Measurements from ENCODE around the gene DNAJC22. TPM values are rescaled to one million over a fixed set of nuclear protein-coding genes. Genes with fewer than 3 reads are reported as not detected.
A peak's percentile ranks its signal among the peaks of the same experiment; 100 is the strongest.
"Not testable (repeated sequence)": the region's sequence is repeated elsewhere in the genome, so short reads cannot be mapped to it uniquely, and the experiment has no call there.

DNAJC22 gene
- total RNA-seq = under 0.01 TPM

DNA sequence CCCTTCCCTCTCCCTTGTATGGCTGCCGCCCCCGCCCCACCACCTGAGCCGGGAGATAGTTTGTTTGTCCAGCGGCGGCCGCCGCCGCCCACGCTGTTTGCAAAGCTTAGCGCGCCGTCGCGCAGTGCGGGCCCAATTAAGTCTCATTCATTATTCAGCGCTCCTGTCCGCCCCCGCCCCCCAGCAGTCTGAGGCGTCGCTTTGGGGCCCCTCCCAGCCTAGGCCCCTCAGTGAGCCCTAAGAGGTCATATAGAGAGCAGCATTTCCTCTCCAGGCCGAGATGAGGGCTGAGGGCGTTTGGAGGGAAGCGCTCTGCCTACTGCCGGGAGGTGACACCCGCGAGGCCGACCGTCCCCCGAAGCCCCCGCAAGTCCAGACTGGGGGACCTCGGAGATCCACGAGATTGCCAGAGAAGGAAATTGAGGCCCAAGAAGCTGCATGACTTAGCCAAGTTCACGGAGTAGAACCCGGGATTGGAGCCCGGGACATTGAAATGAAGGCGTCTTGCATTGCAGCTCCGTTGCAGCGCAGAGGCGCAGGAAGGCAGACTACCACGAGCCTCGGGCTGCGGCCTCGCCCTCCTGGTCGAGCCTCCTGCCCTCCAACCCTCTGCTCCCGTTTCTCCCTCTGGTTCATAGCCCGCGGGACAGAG is at the start of gene DNAJC22:
Gene DNAJC22, plus strand, starts transcription at position 230 of the 652 bp plus-strand sequence. CDS start 1,985 bp downstream, outside the sequence.
- FAIRE-seq (no peak), DNase-seq (ENCODE audit: low spot score in 2 of 2) (peak; percentile 27 to 56)

DNA sequence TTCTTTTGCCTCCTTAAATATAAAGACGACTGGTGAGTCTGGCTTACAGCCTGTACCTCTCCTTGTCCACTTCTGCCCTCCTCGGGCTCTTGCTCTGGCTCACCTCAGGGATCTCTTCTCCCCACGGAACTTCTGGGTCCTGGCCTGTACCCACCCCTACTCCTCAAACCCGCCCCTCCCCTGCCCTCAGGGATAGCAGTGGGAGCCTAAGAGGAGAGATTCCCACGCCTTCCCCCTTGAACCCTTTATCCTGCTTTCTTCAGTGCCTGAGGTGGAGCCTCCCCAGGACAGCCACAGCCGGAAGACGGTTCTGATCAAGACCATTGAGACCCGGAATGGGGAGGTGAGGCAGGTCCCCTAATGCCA is 49.0 kb upstream of the DNAJC22 start:
- FAIRE-seq = no peak
- DNase-seq (ENCODE audit: low spot score in 2 of 2) = no peak

GRCh38 chr12:49298160-49298559 is 48.5 kb upstream of the DNAJC22 start:
- FAIRE-seq (no peak), DNase-seq (ENCODE audit: low spot score in 2 of 2) (no peak)

DNA sequence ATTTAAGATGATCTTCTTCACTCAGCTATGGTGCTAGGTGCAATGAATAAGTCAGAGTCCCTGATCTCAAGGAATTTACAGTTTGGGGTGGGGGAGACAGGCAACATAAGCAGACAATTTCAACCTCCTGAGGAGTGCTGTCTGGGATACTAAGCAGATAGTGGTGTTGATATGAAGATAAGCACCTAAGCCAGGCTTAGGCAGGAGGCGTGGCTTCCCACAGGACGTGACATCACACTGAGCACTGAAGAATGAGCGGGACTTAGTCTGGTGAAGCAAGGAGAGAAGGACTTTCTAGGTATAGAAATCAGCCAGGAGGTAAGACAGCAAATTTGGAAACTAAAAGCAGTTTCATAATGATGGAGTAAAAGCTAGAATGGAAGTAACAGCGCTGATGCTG is 44.9 kb upstream of the DNAJC22 start:
- FAIRE-seq (no peak), DNase-seq (ENCODE audit: low spot score in 2 of 2) (no peak)

DNA sequence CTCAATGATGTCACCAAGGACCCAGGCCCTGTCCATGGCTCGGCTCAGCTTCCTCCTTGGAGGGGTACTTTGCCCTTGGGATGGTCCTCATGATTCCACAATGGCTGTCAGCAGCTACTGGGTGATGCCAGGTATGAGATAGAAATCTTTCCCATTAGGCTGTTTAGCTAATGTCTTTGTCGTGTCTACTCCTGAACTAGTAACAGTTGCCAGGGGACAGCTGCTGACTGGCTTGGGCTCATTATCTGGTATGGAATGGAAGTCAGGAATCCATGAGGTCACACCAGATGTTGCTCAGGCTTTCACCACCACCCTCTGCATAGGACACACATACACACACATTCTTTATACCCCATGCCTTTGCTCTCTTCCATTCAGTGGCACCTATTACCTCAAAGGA is 42.5 kb upstream of the DNAJC22 start:
- FAIRE-seq (no peak), DNase-seq (ENCODE audit: low spot score in 2 of 2) (no peak)

DNA sequence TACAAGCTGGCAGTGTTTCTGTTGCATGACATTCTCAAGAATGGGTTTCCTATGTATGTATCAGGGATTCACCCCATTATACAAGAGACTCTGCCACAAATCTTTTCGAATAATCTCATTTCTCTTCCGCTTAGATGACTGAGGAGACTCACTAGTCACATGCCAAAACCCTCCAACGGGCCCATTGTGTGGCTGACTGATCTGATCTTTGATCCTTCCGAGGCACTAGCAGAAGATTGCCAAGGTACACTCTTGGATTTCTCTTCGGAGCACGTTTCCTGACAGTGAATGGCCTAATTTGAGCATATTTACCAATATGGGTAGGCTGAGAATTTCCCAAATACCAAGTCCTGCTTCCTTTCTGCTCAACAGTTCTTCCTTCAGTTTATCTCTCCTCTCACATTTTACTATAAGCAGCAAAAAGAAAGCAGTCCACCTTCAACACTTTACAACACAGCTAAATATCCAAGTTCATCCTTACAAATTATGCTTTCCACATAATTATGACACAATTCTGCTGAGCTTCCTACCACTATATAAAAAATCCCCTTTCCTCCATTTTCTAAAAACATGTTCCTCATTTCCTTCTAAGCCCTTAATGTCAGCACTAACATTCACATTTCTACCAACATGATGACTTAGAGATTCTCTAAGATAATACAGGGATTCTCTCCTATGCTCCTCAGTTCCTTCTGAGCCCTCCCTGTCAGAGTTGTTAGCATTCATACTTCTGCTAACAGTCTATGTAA is 40.8 kb upstream of the DNAJC22 start:
- no peak for FAIRE-seq
- no peak for DNase-seq (ENCODE audit: low spot score in 2 of 2)

DNA sequence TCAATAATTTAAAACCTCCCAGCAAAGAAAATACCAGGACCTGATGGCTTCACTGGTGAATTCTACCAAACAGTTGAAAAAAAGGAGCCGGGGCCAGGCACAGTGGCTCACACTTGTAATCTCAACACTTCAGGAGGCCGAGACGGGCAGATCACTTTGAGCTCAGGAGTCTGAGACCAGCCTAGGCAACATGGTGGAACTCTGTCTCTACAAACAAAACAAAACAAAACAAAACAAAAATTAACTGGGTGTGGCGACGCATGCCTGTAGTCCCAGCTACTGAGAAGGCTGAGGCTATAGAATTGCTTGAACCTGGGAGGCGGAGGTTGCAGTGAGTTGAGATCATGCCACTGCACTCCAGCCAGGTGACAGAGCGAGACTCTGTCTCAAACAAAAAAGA is 37.3 kb upstream of the DNAJC22 start:
- FAIRE-seq (no peak), DNase-seq (ENCODE audit: low spot score in 2 of 2) (no peak)

DNA sequence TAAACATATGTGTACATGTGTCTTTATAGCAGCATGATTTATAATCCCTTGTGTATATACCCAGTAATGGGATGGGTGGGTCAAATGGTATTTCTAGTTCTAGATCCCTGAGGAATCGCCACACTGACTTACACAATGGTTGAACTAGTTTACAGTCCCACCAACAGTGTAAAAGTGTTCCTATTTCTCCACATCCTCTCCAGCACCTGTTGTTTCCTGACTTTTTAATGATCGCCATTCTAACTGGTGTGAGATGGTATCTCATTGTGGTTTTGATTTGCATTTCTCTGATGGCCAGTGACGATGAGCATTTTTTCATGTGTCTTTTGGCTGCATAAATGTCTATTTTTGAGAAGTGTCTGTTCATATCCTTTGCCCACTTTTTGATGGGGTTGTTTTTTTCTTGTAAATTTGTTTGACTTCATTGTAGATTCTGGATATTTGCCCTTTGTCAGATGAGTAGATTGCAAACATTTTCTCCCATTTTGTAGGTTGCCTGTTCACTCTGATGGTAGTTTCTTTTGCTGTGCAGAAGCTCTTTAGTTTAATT is 36.2 kb upstream of the DNAJC22 start:
- FAIRE-seq = not testable (repeated sequence)

GRCh38 chr12:49314811-49315210 is 31.9 kb upstream of the DNAJC22 start:
- DNase-seq (ENCODE audit: low spot score in 2 of 2) (no peak), FAIRE-seq (no peak)

More for the DNA sequence above, 36.2 kb upstream of the DNAJC22 start:
- DNase-seq (ENCODE audit: low spot score in 2 of 2) = not testable (repeated sequence)

- DNase-seq (ENCODE audit: low spot score in 2 of 2); FAIRE-seq: not testable (repeated sequence)
These were observed 29.6 kb upstream of the DNAJC22 start for GRCh38 chr12:49317118-49317517.

GRCh38 chr12:49320411-49321103 is 26.1 kb upstream of the DNAJC22 start:
- not testable (repeated sequence) for DNase-seq (ENCODE audit: low spot score in 2 of 2); FAIRE-seq

GRCh38 chr12:49322367-49322707 is 24.4 kb upstream of the DNAJC22 start:
- DNase-seq (ENCODE audit: low spot score in 2 of 2) (no peak), FAIRE-seq (no peak)

DNA sequence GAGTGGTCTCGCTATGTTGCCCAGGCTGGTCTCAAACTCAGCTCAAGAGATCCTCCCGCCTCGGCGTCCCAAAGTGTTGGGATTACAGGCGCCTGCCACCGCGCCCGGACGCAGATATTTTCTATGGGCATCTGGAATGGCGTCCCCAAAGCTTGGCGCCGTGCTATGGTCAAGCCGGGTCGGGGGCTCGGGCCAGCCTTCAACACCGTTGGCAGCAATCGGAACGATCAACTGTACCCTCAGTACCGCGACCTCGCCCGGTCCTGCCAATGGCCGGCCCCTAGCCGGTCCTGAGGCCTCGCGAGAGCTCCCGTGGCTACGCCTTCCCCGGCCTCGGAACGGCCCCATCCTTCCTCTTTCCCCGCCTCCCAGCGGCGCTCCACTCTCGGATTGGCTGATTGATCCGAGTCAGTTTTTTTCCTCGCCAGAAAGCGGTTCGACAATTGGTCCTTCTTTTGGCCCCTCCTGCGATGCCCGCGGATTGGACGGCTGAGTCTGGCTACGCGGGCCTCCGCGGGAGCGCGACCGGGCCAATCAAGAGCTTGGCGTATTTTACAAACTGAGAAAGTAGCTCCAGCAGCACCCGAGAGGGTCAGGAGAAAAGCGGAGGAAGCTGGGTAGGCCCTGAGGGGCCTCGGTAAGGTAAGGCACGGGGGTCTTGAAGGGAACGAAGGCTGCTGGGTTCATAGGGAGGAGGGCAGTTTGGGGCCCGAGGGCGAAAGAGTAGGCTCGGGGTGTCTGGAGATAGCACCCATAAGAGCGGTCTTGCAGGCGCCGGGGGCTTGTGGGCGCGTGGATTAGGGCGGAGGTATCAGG is 23.8 kb upstream of the DNAJC22 start, which contains the start of gene TROAP:
Gene TROAP, plus strand, starts transcription at position 548 of the 816 bp plus-strand sequence. CDS start 354 bp downstream, outside the sequence.
- FAIRE-seq (peak; percentile 98), DNase-seq (ENCODE audit: low spot score in 2 of 2) (peak; percentile 90 to 99)

GRCh38 chr12:49323524-49324097 is 23.1 kb upstream of the DNAJC22 start:
- DNase-seq (ENCODE audit: low spot score in 2 of 2) (no peak), FAIRE-seq (no peak)

DNA sequence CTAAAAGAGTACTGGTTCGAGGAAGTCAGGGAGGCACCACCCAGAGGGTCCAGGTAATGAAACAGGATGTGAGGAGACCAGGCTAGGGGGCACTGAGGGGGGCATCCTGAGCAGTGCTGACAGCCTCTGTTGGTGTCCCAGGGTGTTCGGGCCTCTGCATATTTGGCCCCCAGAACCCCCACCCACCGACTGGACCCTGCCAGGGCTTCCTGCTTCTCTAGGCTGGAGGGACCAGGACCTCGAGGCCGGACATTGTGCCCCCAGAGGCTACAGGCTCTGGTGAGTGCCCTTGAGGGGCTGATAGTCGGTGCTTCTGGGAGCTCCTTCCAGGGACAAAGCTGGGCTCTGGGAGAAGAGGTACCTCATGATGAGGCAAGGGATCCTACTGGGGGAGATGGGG is 21.1 kb upstream of the DNAJC22 start:
- no peak for FAIRE-seq
- no peak for DNase-seq (ENCODE audit: low spot score in 2 of 2)

DNA sequence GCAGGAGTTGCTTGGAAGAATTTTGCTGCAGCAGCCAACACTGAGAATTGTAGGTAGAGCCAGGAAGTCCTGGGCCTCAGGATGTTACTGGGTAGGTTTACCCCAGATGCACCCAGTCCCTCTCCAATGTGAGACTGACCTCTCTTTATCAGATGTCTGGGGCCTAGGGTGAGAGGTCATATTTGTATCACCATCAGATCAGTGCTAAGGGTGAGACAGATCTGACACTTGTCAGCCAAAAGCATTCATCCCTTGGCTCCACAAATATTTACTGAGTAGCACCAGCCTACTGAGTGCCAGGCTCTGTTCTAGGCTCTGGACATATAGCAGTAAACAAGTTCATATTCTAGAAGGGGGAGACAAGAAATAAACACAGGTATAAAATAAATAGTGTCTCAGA is 19.3 kb upstream of the DNAJC22 start:
- FAIRE-seq (no peak), DNase-seq (ENCODE audit: low spot score in 2 of 2) (no peak)

GRCh38 chr12:49327887-49328286 is 18.8 kb upstream of the DNAJC22 start:
- no peak for FAIRE-seq
- DNase-seq (ENCODE audit: low spot score in 2 of 2) = no peak

GRCh38 chr12:49328816-49329215 is 17.9 kb upstream of the DNAJC22 start:
- no peak for FAIRE-seq
- peak in 1 of 2 donors; percentile 0 for DNase-seq (ENCODE audit: low spot score in 2 of 2)

DNA sequence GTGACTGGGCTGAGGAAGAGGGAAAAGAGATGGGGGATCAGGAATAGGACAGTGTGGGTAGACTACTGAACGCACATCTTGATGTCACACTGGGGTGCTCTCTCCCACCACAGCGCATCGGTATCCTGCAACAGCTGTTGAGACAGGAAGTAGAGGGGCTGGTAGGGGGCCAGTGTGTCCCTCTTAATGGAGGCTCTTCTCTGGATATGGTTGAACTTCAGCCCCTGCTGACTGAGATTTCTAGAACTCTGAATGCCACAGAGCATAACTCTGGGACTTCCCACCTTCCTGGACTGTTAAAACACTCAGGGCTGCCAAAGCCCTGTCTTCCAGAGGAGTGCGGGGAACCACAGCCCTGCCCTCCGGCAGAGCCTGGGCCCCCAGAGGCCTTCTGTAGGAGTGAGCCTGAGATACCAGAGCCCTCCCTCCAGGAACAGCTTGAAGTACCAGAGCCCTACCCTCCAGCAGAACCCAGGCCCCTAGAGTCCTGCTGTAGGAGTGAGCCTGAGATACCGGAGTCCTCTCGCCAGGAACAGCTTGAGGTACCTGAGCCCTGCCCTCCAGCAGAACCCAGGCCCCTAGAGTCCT is 16.6 kb upstream of the DNAJC22 start:
- no peak for FAIRE-seq
- no peak for DNase-seq (ENCODE audit: low spot score in 2 of 2)

Measured in frontal cortex (tissue), 4 donors.